Activated CD4-positive, alpha-beta T cell treated with anti-CD3 and anti-CD28 coated beads for 36 hours (primary cell): ENCODE data around the gene SFMBT2. TPM values are rescaled to one million over a fixed set of nuclear protein-coding genes. Genes with fewer than 3 reads are reported as not detected.

Experiments used
- ATAC-seq: fragments of 200-7000 bp; cut with Tn5 transposase; one replicate; pipeline ENCODE4 v1.10.0; 2021; ENCODE audit warnings: mild to moderate bottlenecking, moderate library complexity
- CTCF ChIA-PET: fragments of 350-600 bp; sonication (Branson Sonifier 250); formaldehyde crosslinking; loops from one replicate; lab custom pipeline; 2021; ENCODE audit warnings: antibody characterized with exemption; lab: Charles Lee
- POLR2A ChIA-PET: fragments of 350-600 bp; sonication (Branson Sonifier 250); formaldehyde crosslinking; loops from one replicate; lab custom pipeline; 2021; ENCODE audit warnings: antibody characterized with exemption, inconsistent platforms; lab: Charles Lee
- DNase-seq: peaks from one replicate; pipeline ENCODE4 v3.0.0-alpha.2; 2020
- H3K27ac Mint-ChIP-seq: one replicate; pipeline ENCODE4 v1.8.0; 2021; ENCODE audit warnings: mixed read lengths
- H3K27me3 Mint-ChIP-seq: one replicate; pipeline ENCODE4 v1.8.0; 2021; ENCODE audit warnings: mixed read lengths
- H3K36me3 Mint-ChIP-seq: one replicate; pipeline ENCODE4 v1.8.0; 2021; ENCODE audit warnings: low read depth, mixed read lengths
- H3K4me1 Mint-ChIP-seq: one replicate; pipeline ENCODE4 v1.8.0; 2021; ENCODE audit warnings: mixed read lengths
- H3K4me3 Mint-ChIP-seq: one replicate; pipeline ENCODE4 v1.8.0; 2021; ENCODE audit warnings: mild to moderate bottlenecking, moderate library complexity, mixed read lengths
- H3K9me3 Mint-ChIP-seq: one replicate; pipeline ENCODE4 v1.8.0; 2021; ENCODE audit warnings: low read depth, mixed read lengths
- intact Hi-C, 2 experiments: fragments of 100-400 bp; cut with DNase I in 1 of 2; cut with micrococcal nuclease in 1 of 2; formaldehyde crosslinking; loops; one replicate each; pipeline versions ENCODE4 v1.14.2 to v1.15.1; 2022 to 2024; cut with DNase I, micrococcal nuclease
- total RNA-seq, 2 experiments: library from RNA; stranded (reverse); gene quantifications; one replicate each; pipeline ENCODE4 v1.2.3, GENCODE V29; 2021

The SFMBT2 gene
- total RNA-seq, 2 experiments from 2014 or later = 17.6 to 18.0 TPM

GRCh38 chr10:7383442-7383841 lies 27.4 kb downstream of the SFMBT2 start:
- peak; percentile 70 for ATAC-seq
- intact Hi-C loops = no loop called here
- CTCF ChIA-PET = interaction anchor here (0.6 to 1.1 kb wide), 4 partner anchors 13 to 961 kb away, joined by 3 to 4 read pairs (median 4); no protein-coding TSS in a partner anchor
- POLR2A ChIA-PET = no interaction called here
- H3K4me3 Mint-ChIP-seq = no peak overlapping the region
- H3K36me3 Mint-ChIP-seq = peaks cover 30% of the 10 kb centered on the region
- DNase-seq = no peak
- H3K4me1 Mint-ChIP-seq = peaks cover 54% of the 10 kb centered on the region
- no peaks in the 10 kb centered on the region for H3K27me3 Mint-ChIP-seq
- H3K27ac Mint-ChIP-seq = peak overlapping the region; percentile 34
- peaks cover 2% of the 10 kb centered on the region for H3K9me3 Mint-ChIP-seq

- ChIA-PET POLR2A (no interaction called here), CTCF (no interaction called here)
- ATAC-seq = no peak
- Mint-ChIP-seq H3K36me3 (peaks cover 42% of the 10 kb centered on the region), H3K27ac (no peak overlapping the region), H3K9me3 (peaks cover 2% of the 10 kb centered on the region), H3K4me1 (peaks cover 38% of the 10 kb centered on the region), H3K27me3 (no peaks in the 10 kb centered on the region), H3K4me3 (no peak overlapping the region)
- no peak for DNase-seq
- intact Hi-C loops = no loop called here
Measured at GRCh38 chr10:7380704-7381241, 30.1 kb downstream of the SFMBT2 start.

GRCh38 chr10:7378602-7379403 lies 32.0 kb downstream of the SFMBT2 start:
- Mint-ChIP-seq H3K27me3 (no peaks in the 10 kb centered on the region), H3K4me1 (peaks cover 26% of the 10 kb centered on the region), H3K36me3 (peaks cover 49% of the 10 kb centered on the region), H3K9me3 (peaks cover 2% of the 10 kb centered on the region), H3K27ac (peak overlapping the region; percentile 77), H3K4me3 (no peak overlapping the region)
- POLR2A ChIA-PET = no interaction called here
- intact Hi-C loops = no loop called here
- ATAC-seq (no peak), DNase-seq (no peak)
- CTCF ChIA-PET = interaction anchor here (0.6 kb wide), 1 partner anchor 37 kb away, joined by 3 read pairs; no protein-coding TSS in a partner anchor

GRCh38 chr10:7377614-7378248 lies 33.1 kb downstream of the SFMBT2 start:
- intact Hi-C loops = no loop called here
- POLR2A ChIA-PET = no interaction called here
- peaks cover 15% of the 10 kb centered on the region for H3K4me1 Mint-ChIP-seq
- CTCF ChIA-PET = no interaction called here
- peaks cover 2% of the 10 kb centered on the region for H3K9me3 Mint-ChIP-seq
- H3K27ac Mint-ChIP-seq = no peak overlapping the region
- no peak overlapping the region for H3K4me3 Mint-ChIP-seq
- ATAC-seq (no peak), DNase-seq (no peak)
- no peaks in the 10 kb centered on the region for H3K27me3 Mint-ChIP-seq
- peaks cover 59% of the 10 kb centered on the region for H3K36me3 Mint-ChIP-seq

GRCh38 chr10:7374795-7375194 lies 36.0 kb downstream of the SFMBT2 start:
- H3K4me3 Mint-ChIP-seq = no peak overlapping the region
- peaks cover 2% of the 10 kb centered on the region for H3K9me3 Mint-ChIP-seq
- intact Hi-C loops = no loop called here
- no peaks in the 10 kb centered on the region for H3K27me3 Mint-ChIP-seq
- DNase-seq = no peak
- ATAC-seq = no peak
- peaks cover 13% of the 10 kb centered on the region for H3K4me1 Mint-ChIP-seq
- H3K27ac Mint-ChIP-seq = no peak overlapping the region
- peaks cover 56% of the 10 kb centered on the region for H3K36me3 Mint-ChIP-seq
- CTCF ChIA-PET = no interaction called here
- POLR2A ChIA-PET = no interaction called here

- peaks cover 55% of the 10 kb centered on the region for H3K36me3 Mint-ChIP-seq
- ATAC-seq (no peak), DNase-seq (no peak)
- no peaks in the 10 kb centered on the region for H3K27me3 Mint-ChIP-seq
- ChIA-PET CTCF (interaction anchor here (0.7 kb wide), 1 partner anchor 1705 kb away, joined by 3 read pairs; no protein-coding TSS in a partner anchor), POLR2A (no interaction called here)
- no peak overlapping the region for H3K4me3 Mint-ChIP-seq
- no peaks in the 10 kb centered on the region for H3K9me3 Mint-ChIP-seq
- no peak overlapping the region for H3K27ac Mint-ChIP-seq
- H3K4me1 Mint-ChIP-seq = peaks cover 3% of the 10 kb centered on the region
- intact Hi-C loops = no loop called here
Measured at GRCh38 chr10:7373039-7373438, 37.8 kb downstream of the SFMBT2 start.

GRCh38 chr10:7372504-7372903 lies 38.3 kb downstream of the SFMBT2 start:
- Mint-ChIP-seq H3K27ac (no peak overlapping the region), H3K9me3 (no peaks in the 10 kb centered on the region), H3K36me3 (peaks cover 54% of the 10 kb centered on the region), H3K4me1 (peaks cover 3% of the 10 kb centered on the region), H3K4me3 (no peak overlapping the region), H3K27me3 (no peaks in the 10 kb centered on the region)
- CTCF ChIA-PET = interaction anchor here (0.7 kb wide), 1 partner anchor 1706 kb away, joined by 3 read pairs; no protein-coding TSS in a partner anchor
- POLR2A ChIA-PET = no interaction called here
- ATAC-seq (no peak), DNase-seq (no peak)
- intact Hi-C loops = no loop called here

- DNase-seq = no peak
- intact Hi-C loops = no loop called here
- ChIA-PET POLR2A (no interaction called here), CTCF (interaction anchor here (1.0 to 1.2 kb wide), 2 partner anchors 11 to 13 kb away, joined by 3 read pairs; no protein-coding TSS in a partner anchor)
- Mint-ChIP-seq H3K9me3 (no peaks in the 10 kb centered on the region), H3K27ac (no peak overlapping the region), H3K4me3 (no peak overlapping the region), H3K27me3 (no peaks in the 10 kb centered on the region), H3K36me3 (peaks cover 50% of the 10 kb centered on the region), H3K4me1 (peaks cover 7% of the 10 kb centered on the region)
- ATAC-seq = no peak
Measured at GRCh38 chr10:7370511-7370910, 40.3 kb downstream of the SFMBT2 start.

GRCh38 chr10:7365027-7365745 lies 45.6 kb downstream of the SFMBT2 start:
- Mint-ChIP-seq H3K4me1 (peaks cover 28% of the 10 kb centered on the region), H3K27ac (peak overlapping the region; percentile 70), H3K27me3 (no peaks in the 10 kb centered on the region), H3K4me3 (no peak overlapping the region), H3K9me3 (peaks cover 8% of the 10 kb centered on the region), H3K36me3 (peaks cover 71% of the 10 kb centered on the region)
- ATAC-seq = no peak
- ChIA-PET CTCF (interaction anchor here (1.3 kb wide), 1 partner anchor 18 kb away, joined by 5 read pairs; no protein-coding TSS in a partner anchor), POLR2A (no interaction called here)
- DNase-seq = no peak
- intact Hi-C loops = no loop called here

- no peak overlapping the region for H3K4me3 Mint-ChIP-seq
Measured at GRCh38 chr10:7364474-7364873, 46.4 kb downstream of the SFMBT2 start.

GRCh38 chr10:7363700-7364099 lies 47.1 kb downstream of the SFMBT2 start:
- POLR2A ChIA-PET = no interaction called here
- peaks cover 28% of the 10 kb centered on the region for H3K4me1 Mint-ChIP-seq
- ATAC-seq = no peak
- no peak overlapping the region for H3K4me3 Mint-ChIP-seq
- peaks cover 78% of the 10 kb centered on the region for H3K36me3 Mint-ChIP-seq
- H3K27ac Mint-ChIP-seq = peak overlapping the region; percentile 43
- DNase-seq = no peak
- peaks cover 10% of the 10 kb centered on the region for H3K9me3 Mint-ChIP-seq
- no peaks in the 10 kb centered on the region for H3K27me3 Mint-ChIP-seq
- intact Hi-C loops = no loop called here
- CTCF ChIA-PET = no interaction called here

More at GRCh38 chr10:7364474-7364873, 46.4 kb downstream of the SFMBT2 start:
- Mint-ChIP-seq H3K27ac (peak overlapping the region; percentile 70), H3K4me1 (peaks cover 28% of the 10 kb centered on the region), H3K36me3 (peaks cover 71% of the 10 kb centered on the region), H3K27me3 (no peaks in the 10 kb centered on the region), H3K9me3 (peaks cover 8% of the 10 kb centered on the region)
- ATAC-seq = peak; percentile 66
- intact Hi-C loops = no loop called here
- POLR2A ChIA-PET = no interaction called here
- no peak for DNase-seq
- CTCF ChIA-PET = interaction anchor here (1.3 kb wide), 1 partner anchor 17 kb away, joined by 5 read pairs; no protein-coding TSS in a partner anchor
